ENCODE results near the gene CAPNS2. TPM values are rescaled to one million over a fixed set of nuclear protein-coding genes. Genes with fewer than 3 reads are reported as not detected.

Gene CAPNS2
- total RNA-seq = not detected

- Mint-ChIP-seq H3K27ac (no peak within 1 kb of the TSS), H3K4me3 (no peak within 1 kb of the TSS), H3K36me3 (ENCODE audit: low read depth) (no peaks in the 10 kb centered on the region), H3K4me1 (no peaks in the 10 kb centered on the region), H3K27me3 (peaks cover 17% of the 10 kb centered on the region), H3K9me3 (no peaks in the 10 kb centered on the region)
- no peak for ATAC-seq (replicated peaks)
Observed at GRCh38 chr16:55566432-55567175, at the start of gene CAPNS2. CAPNS2 (plus strand) TSS chr16:55566684; CDS start chr16:55566757, 73 bp downstream.

- Mint-ChIP-seq H3K36me3 (ENCODE audit: low read depth) (no peaks in the 10 kb centered on the region), H3K9me3 (peaks cover 8% of the 10 kb centered on the region), H3K27ac (no peak overlapping the region), H3K4me3 (no peak overlapping the region), H3K27me3 (peaks cover 4% of the 10 kb centered on the region), H3K4me1 (no peaks in the 10 kb centered on the region)
- ATAC-seq (replicated peaks) = no peak
Observed at GRCh38 chr16:55521792-55522191, 44.7 kb upstream of the CAPNS2 start.

GRCh38 chr16:55526441-55526840, 40.0 kb upstream of the CAPNS2 start:
- Mint-ChIP-seq H3K4me3 (no peak overlapping the region), H3K4me1 (no peaks in the 10 kb centered on the region), H3K36me3 (ENCODE audit: low read depth) (no peaks in the 10 kb centered on the region), H3K27ac (no peak overlapping the region), H3K27me3 (peaks cover 16% of the 10 kb centered on the region), H3K9me3 (peaks cover 8% of the 10 kb centered on the region)
- no peak for ATAC-seq (replicated peaks)

- no peaks in the 10 kb centered on the region for H3K4me1 Mint-ChIP-seq
- ATAC-seq (replicated peaks) = no peak
Observed at GRCh38 chr16:55527885-55528284, 38.6 kb upstream of the CAPNS2 start.

GRCh38 chr16:55529018-55529417, 37.5 kb upstream of the CAPNS2 start:
- Mint-ChIP-seq H3K36me3 (ENCODE audit: low read depth) (no peaks in the 10 kb centered on the region), H3K4me1 (no peaks in the 10 kb centered on the region), H3K4me3 (no peak overlapping the region), H3K27me3 (peaks cover 16% of the 10 kb centered on the region), H3K9me3 (no peaks in the 10 kb centered on the region), H3K27ac (no peak overlapping the region)
- no peak for ATAC-seq (replicated peaks)

More at GRCh38 chr16:55527885-55528284, 38.6 kb upstream of the CAPNS2 start:
- peaks cover 16% of the 10 kb centered on the region for H3K27me3 Mint-ChIP-seq
- no peaks in the 10 kb centered on the region for H3K36me3 Mint-ChIP-seq (ENCODE audit: low read depth)
- H3K4me3 Mint-ChIP-seq = no peak overlapping the region
- H3K27ac Mint-ChIP-seq = no peak overlapping the region
- no peaks in the 10 kb centered on the region for H3K9me3 Mint-ChIP-seq

GRCh38 chr16:55530316-55530856, 36.1 kb upstream of the CAPNS2 start:
- Mint-ChIP-seq H3K9me3 (no peaks in the 10 kb centered on the region), H3K4me1 (no peaks in the 10 kb centered on the region), H3K36me3 (ENCODE audit: low read depth) (no peaks in the 10 kb centered on the region), H3K4me3 (no peak overlapping the region), H3K27me3 (peaks cover 12% of the 10 kb centered on the region), H3K27ac (no peak overlapping the region)
- ATAC-seq (replicated peaks) = no peak

GRCh38 chr16:55532227-55532626, 34.3 kb upstream of the CAPNS2 start:
- peaks cover 12% of the 10 kb centered on the region for H3K27me3 Mint-ChIP-seq
- H3K27ac Mint-ChIP-seq = no peak overlapping the region
- no peak overlapping the region for H3K4me3 Mint-ChIP-seq
- H3K36me3 Mint-ChIP-seq (ENCODE audit: low read depth) = no peaks in the 10 kb centered on the region
- ATAC-seq (replicated peaks) = no peak
- H3K4me1 Mint-ChIP-seq = no peaks in the 10 kb centered on the region
- H3K9me3 Mint-ChIP-seq = no peaks in the 10 kb centered on the region

GRCh38 chr16:55534756-55535155, 31.7 kb upstream of the CAPNS2 start:
- H3K4me1 Mint-ChIP-seq = no peaks in the 10 kb centered on the region
- H3K4me3 Mint-ChIP-seq = no peak overlapping the region
- no peaks in the 10 kb centered on the region for H3K9me3 Mint-ChIP-seq
- no peak overlapping the region for H3K27ac Mint-ChIP-seq
- H3K27me3 Mint-ChIP-seq = peaks cover 5% of the 10 kb centered on the region
- no peak for ATAC-seq (replicated peaks)
- no peaks in the 10 kb centered on the region for H3K36me3 Mint-ChIP-seq (ENCODE audit: low read depth)

- Mint-ChIP-seq H3K4me3 (no peak overlapping the region), H3K27ac (no peak overlapping the region), H3K27me3 (no peaks in the 10 kb centered on the region), H3K4me1 (no peaks in the 10 kb centered on the region), H3K36me3 (ENCODE audit: low read depth) (no peaks in the 10 kb centered on the region), H3K9me3 (no peaks in the 10 kb centered on the region)
- no peak for ATAC-seq (replicated peaks)
Observed at GRCh38 chr16:55539049-55539448, 27.4 kb upstream of the CAPNS2 start.

GRCh38 chr16:55539488-55539887, 27.0 kb upstream of the CAPNS2 start:
- H3K27ac Mint-ChIP-seq = no peak overlapping the region
- peaks cover 3% of the 10 kb centered on the region for H3K27me3 Mint-ChIP-seq
- no peak for ATAC-seq (replicated peaks)
- H3K36me3 Mint-ChIP-seq (ENCODE audit: low read depth) = no peaks in the 10 kb centered on the region
- no peaks in the 10 kb centered on the region for H3K9me3 Mint-ChIP-seq
- H3K4me1 Mint-ChIP-seq = no peaks in the 10 kb centered on the region
- H3K4me3 Mint-ChIP-seq = no peak overlapping the region

GRCh38 chr16:55540221-55540620, 26.3 kb upstream of the CAPNS2 start:
- Mint-ChIP-seq H3K27me3 (peaks cover 10% of the 10 kb centered on the region), H3K4me3 (no peak overlapping the region), H3K9me3 (no peaks in the 10 kb centered on the region), H3K27ac (no peak overlapping the region), H3K4me1 (no peaks in the 10 kb centered on the region), H3K36me3 (ENCODE audit: low read depth) (no peaks in the 10 kb centered on the region)
- no peak for ATAC-seq (replicated peaks)

GRCh38 chr16:55542459-55543082, 23.9 kb upstream of the CAPNS2 start:
- peak; percentile 56 for ATAC-seq (replicated peaks)
- no peaks in the 10 kb centered on the region for H3K36me3 Mint-ChIP-seq (ENCODE audit: low read depth)
- H3K9me3 Mint-ChIP-seq = no peaks in the 10 kb centered on the region
- no peak overlapping the region for H3K27ac Mint-ChIP-seq
- peaks cover 11% of the 10 kb centered on the region for H3K27me3 Mint-ChIP-seq
- H3K4me3 Mint-ChIP-seq = no peak overlapping the region
- no peaks in the 10 kb centered on the region for H3K4me1 Mint-ChIP-seq

- H3K27me3 Mint-ChIP-seq = peaks cover 11% of the 10 kb centered on the region
Observed at GRCh38 chr16:55543472-55543871, 23.0 kb upstream of the CAPNS2 start.

GRCh38 chr16:55552621-55553020, 13.9 kb upstream of the CAPNS2 start:
- Mint-ChIP-seq H3K27me3 (peaks cover 12% of the 10 kb centered on the region), H3K27ac (no peak overlapping the region), H3K36me3 (ENCODE audit: low read depth) (no peaks in the 10 kb centered on the region), H3K9me3 (no peaks in the 10 kb centered on the region), H3K4me3 (no peak overlapping the region), H3K4me1 (no peaks in the 10 kb centered on the region)
- no peak for ATAC-seq (replicated peaks)

More at GRCh38 chr16:55543472-55543871, 23.0 kb upstream of the CAPNS2 start:
- Mint-ChIP-seq H3K4me3 (no peak overlapping the region), H3K9me3 (no peaks in the 10 kb centered on the region), H3K4me1 (no peaks in the 10 kb centered on the region), H3K36me3 (ENCODE audit: low read depth) (no peaks in the 10 kb centered on the region), H3K27ac (no peak overlapping the region)
- ATAC-seq (replicated peaks) = no peak

- H3K4me3 Mint-ChIP-seq = no peak overlapping the region
- ATAC-seq (replicated peaks) = no peak
- H3K36me3 Mint-ChIP-seq (ENCODE audit: low read depth) = no peaks in the 10 kb centered on the region
- H3K9me3 Mint-ChIP-seq = no peaks in the 10 kb centered on the region
- no peaks in the 10 kb centered on the region for H3K4me1 Mint-ChIP-seq
- peaks cover 11% of the 10 kb centered on the region for H3K27me3 Mint-ChIP-seq
- no peak overlapping the region for H3K27ac Mint-ChIP-seq
Observed at GRCh38 chr16:55555436-55555835, 11.0 kb upstream of the CAPNS2 start.

Measured in activated T-helper 17 cell treated with anti-CD3 and anti-CD28 coated beads, Interleukin-2, amount 50 U/mL, for 72 hours (primary cell).